Nephron progenitor cell (in vitro differentiated cells): Measurements from ENCODE around the gene UROC1.
A peak's percentile ranks its signal among the peaks of the same experiment; 100 is the strongest.

Experiments
- DNase-seq: peaks from one replicate; pipeline ENCODE4 v3.0.0; 2021
- H3K27ac Mint-ChIP-seq: 2 replicates; pipeline ENCODE4 v1.8.0; 2021; ENCODE audit warnings: mild to moderate bottlenecking, moderate library complexity, mixed read lengths
- H3K27me3 Mint-ChIP-seq: 2 replicates; pipeline ENCODE4 v1.8.0; 2021; ENCODE audit warnings: mild to moderate bottlenecking, low read depth, mixed read lengths; ENCODE audit not compliant: poor library complexity
- H3K36me3 Mint-ChIP-seq: 2 replicates; pipeline ENCODE4 v1.8.0; 2021; ENCODE audit warnings: low read depth, mixed read lengths
- H3K4me1 Mint-ChIP-seq: 2 replicates; pipeline ENCODE4 v1.8.0; 2021; ENCODE audit warnings: mixed read lengths
- H3K4me3 Mint-ChIP-seq: 2 replicates; pipeline ENCODE4 v1.8.0; 2021; ENCODE audit warnings: mild to moderate bottlenecking, moderate library complexity, mixed read lengths
- H3K9me3 Mint-ChIP-seq: 2 replicates; pipeline ENCODE4 v1.8.0; 2021; ENCODE audit warnings: mild to moderate bottlenecking, moderate library complexity, mixed read lengths
- TF ChIP-seq, protein P1 (sequence below): fragments of 200-600 bp; sonication (generic); IDR thresholded peaks from 2 replicates; pipeline ENCODE4 v1.5.0; 2021; ENCODE audit warnings: antibody characterized with exemption

UROC1 gene

DNA sequence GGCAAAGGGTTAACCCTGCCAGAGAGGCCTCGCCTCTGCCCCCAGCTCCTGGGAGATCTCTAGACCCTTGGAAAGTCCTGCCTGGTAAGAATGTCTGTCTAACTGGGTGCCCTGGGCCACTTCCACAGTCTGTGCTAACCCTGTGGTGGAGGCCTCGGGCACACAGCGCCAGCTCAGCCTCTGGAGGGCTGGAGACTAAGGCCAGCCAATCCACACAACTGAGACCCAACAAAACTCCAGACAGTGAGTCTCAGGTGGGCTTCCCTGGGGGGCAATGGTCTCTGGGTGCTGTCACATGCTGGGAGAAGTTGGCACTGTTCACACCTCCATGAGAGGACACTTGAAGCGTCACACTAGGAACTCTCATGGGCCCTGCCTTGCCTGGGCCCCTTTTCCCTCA is 61.4 kb downstream of the UROC1 start:
- TF ChIP-seq, protein P1, sequence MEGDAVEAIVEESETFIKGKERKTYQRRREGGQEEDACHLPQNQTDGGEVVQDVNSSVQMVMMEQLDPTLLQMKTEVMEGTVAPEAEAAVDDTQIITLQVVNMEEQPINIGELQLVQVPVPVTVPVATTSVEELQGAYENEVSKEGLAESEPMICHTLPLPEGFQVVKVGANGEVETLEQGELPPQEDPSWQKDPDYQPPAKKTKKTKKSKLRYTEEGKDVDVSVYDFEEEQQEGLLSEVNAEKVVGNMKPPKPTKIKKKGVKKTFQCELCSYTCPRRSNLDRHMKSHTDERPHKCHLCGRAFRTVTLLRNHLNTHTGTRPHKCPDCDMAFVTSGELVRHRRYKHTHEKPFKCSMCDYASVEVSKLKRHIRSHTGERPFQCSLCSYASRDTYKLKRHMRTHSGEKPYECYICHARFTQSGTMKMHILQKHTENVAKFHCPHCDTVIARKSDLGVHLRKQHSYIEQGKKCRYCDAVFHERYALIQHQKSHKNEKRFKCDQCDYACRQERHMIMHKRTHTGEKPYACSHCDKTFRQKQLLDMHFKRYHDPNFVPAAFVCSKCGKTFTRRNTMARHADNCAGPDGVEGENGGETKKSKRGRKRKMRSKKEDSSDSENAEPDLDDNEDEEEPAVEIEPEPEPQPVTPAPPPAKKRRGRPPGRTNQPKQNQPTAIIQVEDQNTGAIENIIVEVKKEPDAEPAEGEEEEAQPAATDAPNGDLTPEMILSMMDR, result no peak
- Mint-ChIP-seq H3K27ac (no peak overlapping the region), H3K27me3 (no peaks in the 10 kb centered on the region), H3K36me3 (peaks cover 53% of the 10 kb centered on the region), H3K4me1 (peaks cover 6% of the 10 kb centered on the region), H3K9me3 (no peaks in the 10 kb centered on the region), H3K4me3 (no peak overlapping the region)
- DNase-seq, result no peak

GRCh38 chr3:126454437-126455198 is 63.0 kb downstream of the UROC1 start:
- TF ChIP-seq, protein P1, result no peak
- no peaks in the 10 kb centered on the region for H3K27me3 Mint-ChIP-seq
- H3K27ac Mint-ChIP-seq, result no peak overlapping the region

GRCh38 chr3:126454025-126454424 is 63.5 kb downstream of the UROC1 start:
- TF ChIP-seq, protein P1, result no peak

More at GRCh38 chr3:126454437-126455198, 63.0 kb downstream of the UROC1 start:
- H3K4me3 Mint-ChIP-seq, result no peak overlapping the region
- H3K9me3 Mint-ChIP-seq, result no peaks in the 10 kb centered on the region
- DNase-seq, result no peak
- peaks cover 45% of the 10 kb centered on the region for H3K36me3 Mint-ChIP-seq
- peaks cover 6% of the 10 kb centered on the region for H3K4me1 Mint-ChIP-seq

GRCh38 chr3:126452213-126452612 is 65.4 kb downstream of the UROC1 start:
- peaks cover 34% of the 10 kb centered on the region for H3K36me3 Mint-ChIP-seq
- H3K4me3 Mint-ChIP-seq, result no peak overlapping the region
- TF ChIP-seq, protein P1, result no peak
- H3K9me3 Mint-ChIP-seq, result no peaks in the 10 kb centered on the region
- H3K4me1 Mint-ChIP-seq, result peaks cover 6% of the 10 kb centered on the region
- no peaks in the 10 kb centered on the region for H3K27me3 Mint-ChIP-seq
- no peak for DNase-seq
- peak overlapping the region; percentile 55 for H3K27ac Mint-ChIP-seq

More at GRCh38 chr3:126454025-126454424, 63.5 kb downstream of the UROC1 start:
- H3K4me1 Mint-ChIP-seq, result peaks cover 6% of the 10 kb centered on the region
- no peak overlapping the region for H3K27ac Mint-ChIP-seq
- H3K27me3 Mint-ChIP-seq, result no peaks in the 10 kb centered on the region
- H3K36me3 Mint-ChIP-seq, result peaks cover 45% of the 10 kb centered on the region
- H3K4me3 Mint-ChIP-seq, result no peak overlapping the region
- no peak for DNase-seq
- no peaks in the 10 kb centered on the region for H3K9me3 Mint-ChIP-seq

- DNase-seq, result no peak
- Mint-ChIP-seq H3K4me3 (no peak overlapping the region), H3K27me3 (no peaks in the 10 kb centered on the region), H3K36me3 (peaks cover 27% of the 10 kb centered on the region), H3K4me1 (peaks cover 6% of the 10 kb centered on the region), H3K9me3 (no peaks in the 10 kb centered on the region), H3K27ac (peak overlapping the region; percentile 55)
- TF ChIP-seq, protein P1, result no peak
These were observed 66.1 kb downstream of the UROC1 start for GRCh38 chr3:126451511-126451910.

GRCh38 chr3:126450744-126451143 is 66.8 kb downstream of the UROC1 start:
- Mint-ChIP-seq H3K27me3 (no peaks in the 10 kb centered on the region), H3K4me3 (no peak overlapping the region), H3K36me3 (peaks cover 25% of the 10 kb centered on the region), H3K4me1 (peaks cover 6% of the 10 kb centered on the region), H3K27ac (no peak overlapping the region), H3K9me3 (no peaks in the 10 kb centered on the region)
- TF ChIP-seq, protein P1, result no peak
- DNase-seq, result no peak
